Measurements from ENCODE around the gene WDR7. TPM values are rescaled to one million over a fixed set of nuclear protein-coding genes. Genes with fewer than 3 reads are reported as not detected.

The WDR7 gene
- total and polyA plus RNA-seq, 2 experiments from 2014 or later = 7.0 to 14.8 TPM

DNA sequence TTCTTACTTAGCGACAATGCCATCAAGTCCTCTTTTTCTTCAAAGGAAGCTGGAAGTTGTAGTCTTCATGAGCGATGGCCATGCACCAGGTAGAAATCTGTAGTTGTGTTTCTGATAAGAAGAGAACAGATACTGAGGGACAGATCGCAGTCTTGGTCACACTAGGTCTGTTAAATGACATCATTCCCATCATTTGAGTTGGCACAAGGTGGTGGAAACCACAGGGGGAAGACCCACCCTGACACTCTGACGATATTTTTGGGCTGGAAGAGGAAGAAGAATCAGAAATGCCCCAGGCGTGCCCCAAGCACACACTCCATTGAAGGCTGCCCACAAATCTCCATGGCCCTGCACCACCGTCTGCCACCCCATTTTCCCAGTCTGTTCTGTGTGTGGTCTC lies 406.7 kb downstream of the WDR7 start:
- no peaks in the 10 kb centered on the region for H4K20me1 ChIP-seq (replicated peaks; ENCODE audit: insufficient read depth)
- peaks cover 2% of the 10 kb centered on the region; the same call in 1 of the 2 replicates for H3K9me2 ChIP-seq (ENCODE audit: insufficient read depth)
- DNase-seq (ENCODE audit: low spot score) (no peak), ATAC-seq (no peak)
- peaks cover 27% of the 10 kb centered on the region; the same call in 2 of the 3 replicates for H3K9me3 Mint-ChIP-seq
- H3K4me2 ChIP-seq = no peak overlapping the region
- H3K79me2 ChIP-seq (replicated peaks; ENCODE audit: insufficient read depth) = no peaks in the 10 kb centered on the region
- H3F3A ChIP-seq (replicated peaks; ENCODE audit: low read depth) = no peaks in the 10 kb centered on the region
- H2AFZ ChIP-seq = no peak overlapping the region
- no peaks in the 10 kb centered on the region for H3K27me3 ChIP-seq (ENCODE audit: insufficient read depth)
- no peak overlapping the region for H3K4me3 ChIP-seq
- H3K27me3 Mint-ChIP-seq (ENCODE audit: insufficient read depth, low read depth, poor library complexity) = peaks cover 5% of the 10 kb centered on the region
- H3K36me3 Mint-ChIP-seq (ENCODE audit: low read depth) = peaks cover 10% of the 10 kb centered on the region; the same call in 1 of the 3 replicates
- peaks cover 8% of the 10 kb centered on the region; the same call in 1 of the 2 replicates for H3K36me3 ChIP-seq (ENCODE audit: insufficient read depth)
- H3K4me1 Mint-ChIP-seq = peaks cover 4% of the 10 kb centered on the region; the same call in 2 of the 3 replicates
- no peak for TF ChIP-seq EZH2 (IDR thresholded peaks at IDR 0.05; ENCODE audit: low read depth, unreplicated experiment)
- TF ChIP-seq CTCF (conservative IDR thresholded peaks at IDR 0.05; ENCODE audit: low read depth in 2 of 2) = no peak
- no peak for TF ChIP-seq ZNF331 (CRISPR knock-in tag; IDR thresholded peaks at IDR 0.05; ENCODE audit: low read depth)
- TF ChIP-seq CREB1 (CRISPR knock-in tag; IDR thresholded peaks at IDR 0.05; ENCODE audit: low read depth) = no peak
- no peak for TF ChIP-seq JUNB (IDR thresholded peaks at IDR 0.05; ENCODE audit: unreplicated experiment)
- TF ChIP-seq EZH2phosphoT487 (IDR thresholded peaks at IDR 0.05; ENCODE audit: unreplicated experiment) = no peak
- no peaks in the 10 kb centered on the region for H3K4me1 ChIP-seq (ENCODE audit: insufficient read depth)
- H3K27ac ChIP-seq (ENCODE audit: low read depth) = no peak overlapping the region
- H3K4me3 Mint-ChIP-seq = no peak overlapping the region
- no peak overlapping the region for H3K27ac Mint-ChIP-seq

- peaks cover 10% of the 10 kb centered on the region; the same call in 1 of the 3 replicates for H3K36me3 Mint-ChIP-seq (ENCODE audit: low read depth)
- no peak for DNase-seq (ENCODE audit: low spot score)
- H3K36me3 ChIP-seq (ENCODE audit: insufficient read depth) = peaks cover 8% of the 10 kb centered on the region; the same call in 1 of the 2 replicates
- no peaks in the 10 kb centered on the region for H4K20me1 ChIP-seq (replicated peaks; ENCODE audit: insufficient read depth)
- H3K27ac ChIP-seq (ENCODE audit: low read depth) = no peak overlapping the region
- no peaks in the 10 kb centered on the region for H3K27me3 ChIP-seq (ENCODE audit: insufficient read depth)
- peaks cover 8% of the 10 kb centered on the region for H3K27me3 Mint-ChIP-seq (ENCODE audit: insufficient read depth, low read depth, poor library complexity)
- H3K4me1 ChIP-seq (ENCODE audit: insufficient read depth) = 0 out of 2 replicates have a peak, but pooled peaks cover 3% of the 10 kb centered on the region
- H3K4me1 Mint-ChIP-seq = peaks cover 7% of the 10 kb centered on the region
- no peak for TF ChIP-seq ZNF462 (CRISPR knock-in tag; IDR thresholded peaks at IDR 0.05)
- TF ChIP-seq CREB1 (CRISPR knock-in tag; IDR thresholded peaks at IDR 0.05; ENCODE audit: low read depth) = no peak
- H3K4me3 Mint-ChIP-seq = no peak overlapping the region
- peaks cover 22% of the 10 kb centered on the region; the same call in 2 of the 3 replicates for H3K9me3 Mint-ChIP-seq
- H3K79me2 ChIP-seq (replicated peaks; ENCODE audit: insufficient read depth) = no peaks in the 10 kb centered on the region
- H2AFZ ChIP-seq = no peak overlapping the region
- no peak for ATAC-seq
- no peak overlapping the region for H3K27ac Mint-ChIP-seq
- no peaks in the 10 kb centered on the region for H3F3A ChIP-seq (replicated peaks; ENCODE audit: low read depth)
- no peak overlapping the region for H3K4me3 ChIP-seq
- H3K4me2 ChIP-seq = no peak overlapping the region
- H3K9me2 ChIP-seq (ENCODE audit: insufficient read depth) = 0 out of 2 replicates have a peak, but pooled peaks cover 2% of the 10 kb centered on the region
Observed at GRCh38 chr18:57058734-57059133, 407.6 kb downstream of the WDR7 start.
